DND-41 (cell line): ENCODE results near the gene IL4R.

Experiments
- EZH2 ChIP-seq: IDR thresholded peaks from 3 replicates; pipeline ENCODE4 v1.6.1; 2012; ENCODE audit warnings: borderline replicate concordance, low read depth, mild to moderate bottlenecking, moderate library complexity, low read length, inconsistent platforms; ENCODE audit not compliant: severe bottlenecking
- TF ChIP-seq, protein P1 (sequence below): IDR thresholded peaks from 2 replicates; pipeline ENCODE4 v1.5.1; 2012; ENCODE audit warnings: borderline replicate concordance, low read length, moderate library complexity, mild to moderate bottlenecking; ENCODE audit not compliant: poor library complexity, severe bottlenecking; ENCODE audit errors: extremely low read depth

DNA sequence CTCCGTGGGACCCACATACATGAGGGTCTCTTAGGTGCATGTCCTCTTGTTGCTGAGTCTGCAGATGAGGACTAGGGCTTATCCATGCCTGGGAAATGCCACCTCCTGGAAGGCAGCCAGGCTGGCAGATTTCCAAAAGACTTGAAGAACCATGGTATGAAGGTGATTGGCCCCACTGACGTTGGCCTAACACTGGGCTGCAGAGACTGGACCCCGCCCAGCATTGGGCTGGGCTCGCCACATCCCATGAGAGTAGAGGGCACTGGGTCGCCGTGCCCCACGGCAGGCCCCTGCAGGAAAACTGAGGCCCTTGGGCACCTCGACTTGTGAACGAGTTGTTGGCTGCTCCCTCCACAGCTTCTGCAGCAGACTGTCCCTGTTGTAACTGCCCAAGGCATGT, 50.0 kb downstream of the IL4R start:
- TF ChIP-seq, protein P1, sequence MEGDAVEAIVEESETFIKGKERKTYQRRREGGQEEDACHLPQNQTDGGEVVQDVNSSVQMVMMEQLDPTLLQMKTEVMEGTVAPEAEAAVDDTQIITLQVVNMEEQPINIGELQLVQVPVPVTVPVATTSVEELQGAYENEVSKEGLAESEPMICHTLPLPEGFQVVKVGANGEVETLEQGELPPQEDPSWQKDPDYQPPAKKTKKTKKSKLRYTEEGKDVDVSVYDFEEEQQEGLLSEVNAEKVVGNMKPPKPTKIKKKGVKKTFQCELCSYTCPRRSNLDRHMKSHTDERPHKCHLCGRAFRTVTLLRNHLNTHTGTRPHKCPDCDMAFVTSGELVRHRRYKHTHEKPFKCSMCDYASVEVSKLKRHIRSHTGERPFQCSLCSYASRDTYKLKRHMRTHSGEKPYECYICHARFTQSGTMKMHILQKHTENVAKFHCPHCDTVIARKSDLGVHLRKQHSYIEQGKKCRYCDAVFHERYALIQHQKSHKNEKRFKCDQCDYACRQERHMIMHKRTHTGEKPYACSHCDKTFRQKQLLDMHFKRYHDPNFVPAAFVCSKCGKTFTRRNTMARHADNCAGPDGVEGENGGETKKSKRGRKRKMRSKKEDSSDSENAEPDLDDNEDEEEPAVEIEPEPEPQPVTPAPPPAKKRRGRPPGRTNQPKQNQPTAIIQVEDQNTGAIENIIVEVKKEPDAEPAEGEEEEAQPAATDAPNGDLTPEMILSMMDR: no peak
- TF ChIP-seq EZH2: no peak
